Bone marrow (tissue), 2 donors: ENCODE measurements around the gene DDX27.

Source experiments
- DNase-seq, 2 donors: peaks; one replicate each; lab custom pipeline; 2025; lab: John Stamatoyannopoulos, UW

DDX27 gene

DNA sequence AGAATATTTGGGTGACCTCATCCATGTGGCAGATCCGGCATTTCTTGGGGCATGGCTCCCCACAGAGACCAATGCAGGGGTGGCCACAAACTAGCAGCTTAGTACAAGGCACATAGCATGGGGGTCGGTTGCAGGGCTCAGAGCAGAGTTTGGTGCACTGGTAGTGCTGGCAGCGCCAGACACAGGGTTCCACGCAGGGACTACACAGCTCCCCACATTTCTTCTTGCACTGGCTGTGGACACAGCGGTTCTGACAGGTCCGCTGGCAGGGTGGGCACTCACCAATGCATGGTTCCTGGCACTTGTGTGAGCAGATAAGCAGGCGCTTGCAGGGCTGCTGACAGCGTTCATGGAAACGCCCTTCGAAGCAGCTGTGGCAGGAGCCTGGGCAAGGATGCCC, 29.1 kb downstream of the DDX27 start:
- DNase-seq = no peak

DNA sequence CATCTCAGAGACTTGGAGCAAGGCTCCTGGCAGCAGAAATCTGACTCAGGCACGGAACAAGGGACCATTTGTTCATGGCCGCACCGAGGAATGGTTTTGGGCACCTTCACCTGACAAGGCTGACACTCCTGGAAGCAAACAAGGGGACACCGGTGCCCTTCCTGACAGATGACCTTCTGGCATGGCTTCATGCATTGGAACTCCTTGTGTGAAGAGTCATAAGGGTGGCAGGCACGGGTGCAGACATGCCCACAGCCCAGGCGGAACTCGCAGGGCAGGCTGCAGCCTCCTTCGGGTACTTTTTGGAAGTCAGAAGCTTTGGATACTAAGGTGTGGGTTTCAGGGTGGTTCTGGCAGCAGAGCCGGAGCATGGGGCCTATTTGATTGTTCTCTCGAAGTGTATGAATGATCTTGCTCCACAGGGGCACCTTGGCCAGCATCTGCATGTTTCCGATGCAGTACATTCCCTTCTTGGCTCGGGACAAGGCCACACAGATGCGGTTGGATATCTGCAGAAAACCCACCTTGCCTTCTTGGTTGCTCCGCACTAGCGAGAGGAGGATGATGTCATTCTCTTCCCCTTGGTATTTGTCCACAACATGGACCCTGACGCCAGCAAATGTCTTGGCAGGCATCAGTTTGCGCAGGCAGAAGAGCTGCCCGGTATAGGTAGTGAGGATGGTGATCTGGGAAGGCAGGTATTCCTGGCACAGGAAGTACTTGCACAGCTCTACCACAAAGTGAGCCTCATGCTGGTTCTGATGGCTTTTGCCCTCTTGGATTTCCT, 29.9 kb downstream of the DDX27 start:
- no peak for DNase-seq

DNA sequence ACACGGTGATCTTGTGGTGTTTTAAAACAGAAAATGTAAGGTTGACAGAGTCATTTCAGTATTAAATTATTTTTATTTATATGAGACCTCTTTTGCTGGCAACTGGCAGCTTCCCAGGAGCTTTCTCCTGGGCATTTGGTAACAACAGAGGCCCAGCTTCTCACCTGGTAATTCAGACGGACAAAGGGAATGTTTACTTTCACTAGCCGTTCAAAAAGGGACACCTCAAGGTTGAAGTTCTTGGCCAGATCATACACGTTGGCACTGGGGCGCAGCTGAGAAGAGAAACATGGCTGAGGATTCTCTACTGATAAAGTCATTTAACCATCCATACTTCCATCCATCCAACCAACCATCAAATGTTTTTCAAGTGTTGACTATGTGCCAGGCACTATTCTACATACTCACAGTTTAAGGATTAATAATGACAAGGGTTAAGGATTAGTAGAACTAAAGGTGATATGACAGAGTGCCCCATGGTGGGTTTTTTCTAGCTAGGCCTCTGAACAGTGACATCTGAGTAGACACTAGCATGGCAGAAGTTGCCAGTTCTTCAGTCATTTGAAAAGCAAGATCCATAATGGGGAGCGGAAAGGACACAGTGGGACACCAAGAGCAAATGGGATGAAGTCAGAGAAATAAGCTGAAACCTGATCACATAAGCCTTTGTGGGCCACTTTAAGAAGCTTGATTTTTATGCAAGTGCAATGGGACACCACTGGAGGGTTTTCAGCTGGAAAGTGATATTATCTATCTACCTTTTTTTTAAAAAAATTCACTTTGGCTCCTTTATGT, 33.5 kb downstream of the DDX27 start:
- no peak for DNase-seq

DNA sequence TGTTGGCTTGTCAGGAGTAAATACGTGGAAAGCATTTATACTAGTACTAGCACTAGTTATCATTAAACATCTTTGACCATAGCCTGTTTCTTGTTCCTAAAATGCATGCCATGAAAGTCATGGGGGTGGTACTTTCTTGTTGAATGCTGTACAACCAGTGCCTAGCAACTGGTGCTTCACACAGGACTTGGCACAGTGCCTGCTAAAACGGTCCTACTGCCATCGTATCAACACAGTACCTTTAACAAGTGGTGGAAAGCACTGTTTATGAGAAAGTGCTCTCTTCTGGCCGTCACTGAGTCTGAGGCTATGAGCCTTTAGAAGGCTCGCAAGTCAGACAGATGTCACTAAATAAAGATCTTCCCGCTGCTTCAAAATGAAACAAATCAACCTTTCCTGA, 37.0 kb downstream of the DDX27 start:
- no peak for DNase-seq

DNA sequence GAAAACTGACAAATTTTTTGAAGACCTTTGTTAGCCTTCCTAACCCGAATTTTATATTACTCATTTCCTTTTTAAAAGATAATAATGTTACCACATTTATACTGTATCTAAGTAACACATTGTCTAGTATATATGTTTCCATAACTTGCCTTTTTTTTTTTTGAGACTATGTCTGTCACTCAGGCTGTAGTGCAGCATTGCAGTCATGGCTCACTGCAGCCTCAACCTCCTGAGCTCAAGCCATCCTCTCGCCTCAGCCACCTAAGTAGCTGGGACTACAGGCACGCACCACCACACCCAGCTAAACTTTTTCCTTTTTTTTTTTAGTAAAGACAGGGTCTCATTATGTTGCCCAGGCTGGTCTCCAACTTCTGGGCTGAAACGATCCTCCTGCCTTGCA, 40.1 kb downstream of the DDX27 start:
- no peak for DNase-seq

DNA sequence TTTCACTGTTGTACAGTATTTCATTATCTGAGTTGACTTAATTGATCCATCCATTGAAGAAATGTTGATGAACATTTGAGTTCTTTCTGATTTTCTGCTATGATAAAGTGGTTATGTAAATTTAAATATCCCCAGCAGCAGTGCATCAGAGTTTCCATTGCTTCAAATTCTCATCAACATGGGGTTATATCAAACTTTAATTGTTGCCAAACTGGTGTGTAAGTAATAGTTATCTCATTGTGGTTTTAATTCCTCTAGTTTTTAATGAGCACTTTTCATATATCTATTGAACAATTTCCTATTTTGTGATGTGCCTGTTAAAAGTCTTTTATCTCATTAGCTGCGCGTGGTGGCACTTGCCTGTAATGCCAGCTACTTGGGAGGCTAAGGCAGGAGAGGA, 40.6 kb downstream of the DDX27 start:
- no peak for DNase-seq

DNA sequence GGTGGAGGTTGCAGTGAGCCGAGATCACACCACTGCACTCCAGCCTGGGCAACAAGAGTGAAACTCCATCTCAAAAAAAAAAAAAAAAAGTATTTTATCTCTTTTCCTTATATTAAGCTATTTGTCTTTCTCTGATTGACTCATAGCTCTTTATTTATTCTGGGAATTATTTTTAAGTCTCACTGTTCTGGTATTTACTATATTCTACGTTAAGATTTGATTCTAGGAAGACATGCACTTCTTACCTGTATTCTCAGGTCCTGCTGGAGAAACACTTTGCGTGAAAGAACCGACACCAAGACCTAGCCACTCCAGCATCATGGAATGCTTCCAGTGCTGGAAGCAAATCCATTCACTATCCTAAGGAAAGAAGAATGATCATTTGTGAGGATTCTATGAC, 41.0 kb downstream of the DDX27 start:
- no peak for DNase-seq

DNA sequence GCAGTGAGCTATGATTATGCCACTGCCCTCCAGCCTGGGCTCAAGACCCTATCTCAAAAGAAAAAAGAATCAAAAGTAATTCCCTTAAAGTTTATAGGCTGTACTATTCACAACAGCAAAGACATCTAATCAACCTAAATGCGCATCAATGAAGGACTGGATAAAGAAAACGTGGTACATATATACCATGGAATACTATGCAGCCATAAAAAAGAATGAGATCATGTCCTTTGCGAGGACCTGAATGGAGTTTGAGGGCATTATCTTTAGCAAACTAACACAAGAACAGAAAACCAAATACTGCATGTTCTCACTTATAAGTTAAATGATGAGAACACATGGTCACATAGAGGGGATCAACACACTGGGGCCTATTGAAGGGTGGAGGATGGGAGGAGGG, 42.0 kb downstream of the DDX27 start:
- DNase-seq = no peak

DNA sequence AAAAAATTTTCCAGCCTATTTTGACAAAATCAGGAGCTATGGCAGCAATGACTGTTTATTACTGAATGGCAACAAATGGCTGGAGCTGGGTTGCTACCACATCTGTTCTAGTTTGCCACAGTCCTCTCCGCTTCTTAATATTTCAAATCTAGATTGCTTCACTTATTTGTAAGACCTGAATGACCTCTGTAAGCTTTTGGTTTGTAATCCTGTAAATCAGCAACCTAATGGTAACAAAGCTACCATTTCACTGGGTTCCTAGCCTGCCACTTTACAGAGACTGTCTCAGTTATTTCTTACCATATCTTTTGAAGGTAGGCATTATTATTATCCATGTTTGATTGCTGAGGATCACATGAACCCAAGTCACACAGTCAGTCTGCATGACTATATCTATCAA, 43.2 kb downstream of the DDX27 start:
- no peak for DNase-seq

DNA sequence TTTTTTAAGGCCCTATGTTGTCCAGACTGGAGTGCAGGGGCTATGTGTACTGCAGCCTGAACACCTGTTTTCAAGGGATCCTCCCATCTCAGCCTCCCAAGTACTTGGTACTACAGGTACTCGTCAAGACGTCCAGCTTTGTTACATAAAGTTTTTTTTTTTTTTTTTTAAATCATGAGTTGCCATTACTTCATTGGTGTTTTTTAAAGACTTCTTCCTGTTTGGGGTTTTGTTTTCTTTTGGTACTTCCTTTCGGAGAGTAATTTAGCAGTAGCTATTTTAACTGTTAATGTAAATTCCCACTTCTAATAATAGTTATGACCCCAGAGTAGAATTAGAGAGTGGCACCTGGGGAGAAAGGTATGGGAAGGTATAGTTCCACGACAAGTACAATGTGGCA, 48.1 kb downstream of the DDX27 start:
- no peak for DNase-seq

DNA sequence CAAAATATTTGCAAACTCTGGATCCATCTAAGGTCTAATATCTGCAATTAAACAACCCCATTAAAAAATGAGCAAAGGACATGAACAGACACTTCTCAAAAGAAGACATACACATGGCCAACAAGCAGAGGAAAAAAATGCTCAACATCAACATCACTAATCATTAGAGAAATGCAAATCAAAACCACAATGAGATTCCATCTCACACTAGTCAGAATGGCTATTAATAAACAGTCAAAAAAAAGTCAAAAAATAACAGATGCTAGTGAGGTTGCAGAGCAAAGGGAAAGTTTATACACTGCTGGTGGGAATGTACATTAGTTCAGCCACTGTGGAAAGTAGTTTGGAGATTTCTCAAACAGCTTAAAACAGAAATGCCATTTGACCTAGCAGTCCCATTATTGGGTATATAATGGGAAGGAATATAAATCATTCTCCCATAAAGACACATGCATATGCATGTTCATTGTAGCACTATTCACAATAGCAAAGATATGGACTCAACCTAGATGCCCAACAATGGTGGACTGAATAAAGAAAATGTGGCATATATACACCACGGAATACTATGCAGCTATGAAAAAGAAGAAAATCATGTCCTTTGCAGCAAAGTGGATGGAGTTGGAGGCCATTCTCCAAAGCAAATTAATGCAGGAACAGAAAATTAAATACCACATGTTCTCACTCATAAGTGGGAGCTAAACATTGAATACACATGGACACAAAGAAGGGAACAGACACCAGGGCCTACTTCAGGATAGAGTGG, 49.6 kb downstream of the DDX27 start:
- no peak for DNase-seq

DNA sequence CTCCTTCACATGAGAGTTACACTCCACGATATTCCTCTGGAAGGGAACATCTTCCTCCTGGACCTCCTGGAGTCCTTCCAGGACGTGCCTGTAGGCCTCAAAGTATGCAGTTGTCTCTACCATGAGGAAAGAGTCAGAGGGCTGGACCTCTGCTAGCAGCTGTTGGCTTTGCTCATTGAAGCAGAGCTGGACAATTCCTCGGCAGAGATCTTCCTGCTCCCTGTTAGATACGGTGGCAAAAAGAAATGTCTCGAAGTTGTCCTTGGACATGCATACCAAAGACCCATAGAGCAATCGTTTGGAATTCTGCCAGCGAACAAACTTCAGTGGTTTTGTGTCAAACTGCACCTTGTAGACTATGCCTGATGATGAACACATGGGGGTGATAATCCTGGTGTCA, 51.0 kb downstream of the DDX27 start:
- DNase-seq = no peak

DNA sequence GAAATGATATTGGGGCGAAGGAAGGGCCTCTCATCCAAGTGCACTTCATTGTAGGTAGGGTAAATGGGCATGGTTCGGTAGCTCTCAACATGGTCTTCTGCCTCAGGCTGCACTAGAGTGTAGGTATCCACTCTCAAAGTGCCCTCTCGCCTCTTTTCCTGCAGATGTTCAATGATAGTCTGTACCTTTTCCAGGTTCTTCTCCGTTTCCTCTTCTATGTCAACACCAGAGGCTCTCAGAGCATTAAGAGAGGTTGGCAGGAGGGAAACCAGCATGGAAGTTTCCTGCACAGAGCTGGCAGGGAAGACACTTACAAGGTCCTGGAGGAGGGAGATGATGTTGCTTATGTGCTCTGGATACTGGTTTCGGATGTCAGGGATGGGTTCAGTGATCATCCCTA, 51.5 kb downstream of the DDX27 start:
- no peak for DNase-seq

DNA sequence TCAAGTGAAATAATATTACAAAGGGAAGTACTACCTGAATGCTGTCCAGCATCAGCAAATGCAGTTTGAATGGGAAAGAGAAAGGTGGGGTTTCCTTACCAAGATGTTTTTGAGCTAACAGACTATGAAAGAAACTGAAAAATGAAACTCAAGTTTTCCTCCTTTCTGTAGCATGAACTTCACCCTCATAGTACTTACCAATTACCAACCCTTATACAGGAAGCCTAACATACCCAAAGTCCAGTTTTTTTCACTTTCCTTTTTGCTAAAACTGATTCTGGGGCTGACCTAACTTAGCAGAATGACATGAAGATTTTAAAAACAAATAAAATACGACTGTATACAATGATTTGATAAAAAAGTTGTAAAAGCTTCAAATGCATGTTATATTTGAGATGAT, 53.4 kb downstream of the DDX27 start:
- DNase-seq = no peak

DNA sequence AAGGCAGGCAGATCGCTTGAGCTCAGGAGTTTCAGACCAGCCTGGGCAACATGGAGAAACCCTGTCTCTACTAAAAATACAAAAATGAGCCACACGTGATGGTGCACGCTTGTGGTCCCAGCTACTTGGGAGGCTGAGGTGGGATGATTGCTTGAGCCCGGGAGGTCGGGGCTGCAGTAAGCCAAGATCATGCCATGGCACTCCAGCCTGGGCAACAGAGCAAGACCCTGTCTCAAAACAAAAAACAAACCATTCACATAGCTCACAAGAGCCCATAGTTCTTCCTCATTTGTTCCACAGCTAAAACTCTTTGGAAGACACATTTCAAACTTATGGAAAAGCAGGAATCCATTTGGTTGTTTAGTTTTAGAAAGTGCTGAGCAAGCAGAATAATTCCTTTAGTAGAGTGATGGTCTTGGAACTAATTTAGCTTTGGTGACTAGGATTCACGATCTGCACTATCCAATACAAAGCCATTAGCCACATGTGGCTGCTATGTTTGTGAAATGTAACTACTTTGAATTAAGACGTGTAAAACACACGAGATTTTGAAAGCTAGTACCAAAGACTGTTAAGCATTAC, 54.6 kb downstream of the DDX27 start:
- no peak for DNase-seq

DNA sequence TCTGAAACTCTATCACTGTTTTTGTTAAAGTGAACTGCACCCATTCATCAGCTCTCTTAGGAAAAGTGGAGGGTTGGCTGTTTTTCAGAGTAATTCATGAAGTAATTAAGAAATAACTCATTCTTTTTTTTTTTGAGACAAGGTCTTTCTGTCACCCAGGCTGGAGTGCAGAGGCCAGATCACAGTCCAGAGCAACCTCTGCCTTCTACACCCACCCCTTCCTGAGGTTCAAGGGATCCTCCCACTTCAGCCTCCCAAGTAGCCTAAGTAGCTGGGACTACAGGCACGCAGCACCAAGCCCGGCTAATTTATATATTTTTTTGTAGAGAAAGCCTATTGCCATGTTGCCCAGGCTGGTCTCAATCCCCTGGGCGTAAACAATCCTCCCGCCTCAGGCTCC, 56.0 kb downstream of the DDX27 start:
- DNase-seq = no peak

DNA sequence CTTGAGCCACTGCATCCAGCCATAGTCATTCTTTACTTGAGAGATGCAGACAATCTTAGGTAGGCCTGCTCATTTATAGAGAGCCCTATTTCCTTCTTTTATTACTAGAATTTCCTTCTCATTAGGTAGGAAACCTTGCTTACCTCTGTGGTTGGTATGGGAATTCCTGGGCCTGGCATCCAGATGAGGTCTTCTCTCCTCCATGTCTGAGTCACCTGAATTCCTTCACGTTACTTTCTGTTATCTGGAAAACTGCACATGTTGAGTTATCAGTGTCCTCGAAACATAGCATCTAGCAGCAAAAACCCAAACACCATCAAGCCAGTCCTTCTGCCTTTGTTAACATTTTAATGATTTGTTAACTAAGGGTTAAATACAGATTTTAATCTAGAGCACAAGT, 56.4 kb downstream of the DDX27 start:
- no peak for DNase-seq

DNA sequence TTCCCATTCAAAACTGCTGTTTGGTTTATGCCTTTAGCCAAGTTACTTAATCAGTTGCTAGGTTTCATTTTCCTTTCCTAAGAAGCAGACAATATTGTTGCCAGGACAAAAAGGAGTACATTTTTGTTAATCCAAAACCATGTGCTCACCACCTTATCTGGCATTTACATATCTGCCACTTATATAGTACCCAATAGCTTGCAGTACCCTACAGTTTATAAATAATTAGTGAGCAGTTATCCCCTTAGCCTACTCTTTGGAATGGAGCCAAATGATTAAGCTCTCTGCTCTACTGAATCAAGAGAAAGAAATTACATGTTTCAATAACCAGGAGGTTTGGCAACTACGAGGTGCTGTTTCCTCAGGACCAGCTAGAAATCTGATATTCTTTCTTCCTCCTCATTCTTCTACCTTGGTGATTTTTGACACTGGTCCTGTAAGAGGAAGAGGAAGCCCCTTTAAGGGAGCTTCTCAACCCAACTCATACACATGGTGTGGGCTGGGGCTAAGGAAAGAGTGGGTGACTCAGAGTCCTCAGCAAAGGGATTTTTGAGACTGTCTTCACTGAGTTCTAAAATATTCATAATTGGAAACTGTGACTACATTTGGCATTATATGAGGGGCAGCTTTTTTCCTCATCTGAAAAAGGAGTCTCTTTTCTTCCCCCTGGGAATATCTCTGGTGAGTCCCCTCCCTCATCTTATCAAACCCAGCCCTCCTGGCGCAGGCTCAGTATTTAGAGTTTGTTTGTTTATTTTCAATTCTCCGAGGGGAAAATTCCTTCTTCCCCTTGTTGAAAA, 57.1 kb downstream of the DDX27 start:
- DNase-seq = peak in 1 of 2 donors; percentile 78

DNA sequence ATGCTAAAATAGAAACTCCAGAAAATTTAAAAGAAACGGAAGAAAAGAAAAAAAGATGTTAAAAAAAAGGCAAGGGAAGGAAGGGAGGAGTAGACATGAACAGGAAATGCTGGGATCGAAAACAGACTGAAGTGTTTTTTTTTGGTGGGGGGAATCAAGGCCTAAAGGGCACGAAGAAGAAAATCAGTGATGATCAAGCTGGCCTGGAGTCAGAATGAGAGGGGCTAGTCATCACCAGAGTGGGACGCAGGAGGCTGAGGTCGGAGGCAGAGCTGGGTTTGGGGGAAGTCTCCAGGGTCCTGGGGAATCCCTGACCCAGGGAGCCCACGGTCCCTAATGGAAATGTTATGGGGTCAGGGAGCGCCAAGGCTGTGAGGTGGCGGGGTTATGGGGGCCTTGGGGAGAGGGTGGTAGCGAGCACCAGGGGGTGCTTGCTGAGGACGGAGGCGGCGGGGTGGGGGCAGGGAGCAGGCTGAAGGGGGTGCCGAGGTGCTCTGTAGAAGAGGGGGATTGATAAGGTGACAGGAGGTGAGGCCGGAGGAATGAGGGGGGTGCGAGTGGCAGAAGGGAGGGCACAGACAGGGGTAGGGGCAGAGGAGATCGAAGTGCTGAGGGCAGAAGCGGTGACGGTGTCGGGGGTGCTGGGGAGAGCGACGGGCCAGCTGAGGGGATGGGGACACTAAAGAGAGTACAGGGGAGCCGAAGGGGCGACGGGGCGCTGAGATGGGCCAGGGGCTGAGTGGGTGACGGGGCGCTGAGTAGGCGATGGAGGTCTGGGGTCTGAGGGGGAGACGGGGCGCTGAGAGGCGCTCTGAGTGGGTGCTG, 58.0 kb downstream of the DDX27 start:
- DNase-seq = peak in 1 of 2 donors; percentile 34

DNA sequence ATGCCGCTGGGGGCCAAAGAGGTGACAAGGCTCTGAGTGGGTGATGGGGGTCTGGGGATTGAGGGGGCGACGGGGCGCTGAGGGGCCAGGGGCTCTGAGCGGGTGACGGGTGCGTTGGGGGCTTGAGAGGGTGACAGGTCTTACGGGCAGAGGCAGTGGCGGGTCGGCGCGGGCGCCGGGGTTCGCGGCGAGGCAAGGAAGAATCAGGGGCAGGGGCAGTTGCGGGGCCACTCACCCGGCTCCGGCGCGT, 58.5 kb downstream of the DDX27 start:
- no peak for DNase-seq
